ENCODE measurements around the gene PRKG1.

The PRKG1 gene

GRCh38 chr10:52314822-52315552, 1240.7 kb downstream of the PRKG1 start:
- no peak overlapping the region for H3K4me3 ChIP-seq (ENCODE audit: low read depth, low read length)
- TF ChIP-seq, protein P1, sequence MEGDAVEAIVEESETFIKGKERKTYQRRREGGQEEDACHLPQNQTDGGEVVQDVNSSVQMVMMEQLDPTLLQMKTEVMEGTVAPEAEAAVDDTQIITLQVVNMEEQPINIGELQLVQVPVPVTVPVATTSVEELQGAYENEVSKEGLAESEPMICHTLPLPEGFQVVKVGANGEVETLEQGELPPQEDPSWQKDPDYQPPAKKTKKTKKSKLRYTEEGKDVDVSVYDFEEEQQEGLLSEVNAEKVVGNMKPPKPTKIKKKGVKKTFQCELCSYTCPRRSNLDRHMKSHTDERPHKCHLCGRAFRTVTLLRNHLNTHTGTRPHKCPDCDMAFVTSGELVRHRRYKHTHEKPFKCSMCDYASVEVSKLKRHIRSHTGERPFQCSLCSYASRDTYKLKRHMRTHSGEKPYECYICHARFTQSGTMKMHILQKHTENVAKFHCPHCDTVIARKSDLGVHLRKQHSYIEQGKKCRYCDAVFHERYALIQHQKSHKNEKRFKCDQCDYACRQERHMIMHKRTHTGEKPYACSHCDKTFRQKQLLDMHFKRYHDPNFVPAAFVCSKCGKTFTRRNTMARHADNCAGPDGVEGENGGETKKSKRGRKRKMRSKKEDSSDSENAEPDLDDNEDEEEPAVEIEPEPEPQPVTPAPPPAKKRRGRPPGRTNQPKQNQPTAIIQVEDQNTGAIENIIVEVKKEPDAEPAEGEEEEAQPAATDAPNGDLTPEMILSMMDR (IDR thresholded peaks at IDR 0.05; ENCODE audit: borderline replicate concordance, insufficient read depth, low read depth, low read length) = no peak

DNA sequence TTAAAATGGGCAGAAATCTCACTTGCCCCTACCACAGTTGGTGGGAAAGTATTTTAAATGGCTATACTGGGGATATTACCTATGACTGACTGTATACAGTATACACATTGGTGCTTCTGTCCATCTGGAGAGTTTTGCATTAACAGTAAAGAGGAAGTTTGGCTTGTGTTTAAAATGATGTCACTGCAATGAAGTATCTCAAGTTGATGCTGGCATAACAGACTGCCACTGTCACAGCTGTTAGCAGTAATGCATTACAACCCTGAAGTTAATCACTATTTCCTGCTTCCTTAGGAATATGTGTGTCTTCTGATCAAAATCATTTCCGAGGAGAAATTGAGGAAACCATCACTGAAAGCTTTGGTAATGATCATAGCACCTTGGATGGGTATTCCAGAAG, 1241.7 kb downstream of the PRKG1 start:
- TF ChIP-seq, protein P1 (IDR thresholded peaks at IDR 0.05; ENCODE audit: borderline replicate concordance, insufficient read depth, low read depth, low read length) = no peak
- no peak overlapping the region for H3K4me3 ChIP-seq (ENCODE audit: low read depth, low read length)

DNA sequence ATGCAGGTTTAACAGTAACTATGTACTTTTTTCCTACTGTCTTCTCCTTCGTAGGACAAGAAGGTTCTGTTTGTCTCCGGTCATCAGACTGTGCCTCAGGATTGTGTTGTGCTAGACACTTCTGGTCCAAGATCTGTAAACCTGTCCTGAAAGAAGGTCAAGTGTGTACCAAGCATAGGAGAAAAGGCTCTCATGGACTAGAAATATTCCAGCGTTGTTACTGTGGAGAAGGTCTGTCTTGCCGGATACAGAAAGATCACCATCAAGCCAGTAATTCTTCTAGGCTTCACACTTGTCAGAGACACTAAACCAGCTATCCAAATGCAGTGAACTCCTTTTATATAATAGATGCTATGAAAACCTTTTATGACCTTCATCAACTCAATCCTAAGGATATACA, 1242.2 kb downstream of the PRKG1 start:
- TF ChIP-seq, protein P1 (IDR thresholded peaks at IDR 0.05; ENCODE audit: borderline replicate concordance, insufficient read depth, low read depth, low read length) = no peak
- H3K4me3 ChIP-seq (ENCODE audit: low read depth, low read length) = no peak overlapping the region

GRCh38 chr10:52318136-52318701, 1243.9 kb downstream of the PRKG1 start:
- TF ChIP-seq, protein P1 (IDR thresholded peaks at IDR 0.05; ENCODE audit: borderline replicate concordance, insufficient read depth, low read depth, low read length) = no peak
- H3K4me3 ChIP-seq (ENCODE audit: low read depth, low read length) = no peak overlapping the region

- TF ChIP-seq, protein P1 (IDR thresholded peaks at IDR 0.05; ENCODE audit: borderline replicate concordance, insufficient read depth, low read depth, low read length) = no peak
- H3K4me3 ChIP-seq (ENCODE audit: low read depth, low read length) = no peak overlapping the region
These were observed 1244.7 kb downstream of the PRKG1 start for GRCh38 chr10:52318822-52319464.

GRCh38 chr10:52319926-52320325, 1245.6 kb downstream of the PRKG1 start:
- TF ChIP-seq, protein P1 (IDR thresholded peaks at IDR 0.05; ENCODE audit: borderline replicate concordance, insufficient read depth, low read depth, low read length) = no peak
- H3K4me3 ChIP-seq (ENCODE audit: low read depth, low read length) = no peak overlapping the region
